Activated T-cell treated with anti-CD3 and anti-CD28 coated beads for 1 hour (primary cell): Measurements from ENCODE around the gene EPHB1.
"Not testable (repeated sequence)": the region's sequence is repeated elsewhere in the genome, so short reads cannot be mapped to it uniquely, and the experiment has no call there.

ENCODE experiments used
- DNase-seq: peaks from one replicate; pipeline ENCODE4 v3.0.0-alpha.2; 2020; ENCODE audit warnings: low read depth

The EPHB1 gene

DNA sequence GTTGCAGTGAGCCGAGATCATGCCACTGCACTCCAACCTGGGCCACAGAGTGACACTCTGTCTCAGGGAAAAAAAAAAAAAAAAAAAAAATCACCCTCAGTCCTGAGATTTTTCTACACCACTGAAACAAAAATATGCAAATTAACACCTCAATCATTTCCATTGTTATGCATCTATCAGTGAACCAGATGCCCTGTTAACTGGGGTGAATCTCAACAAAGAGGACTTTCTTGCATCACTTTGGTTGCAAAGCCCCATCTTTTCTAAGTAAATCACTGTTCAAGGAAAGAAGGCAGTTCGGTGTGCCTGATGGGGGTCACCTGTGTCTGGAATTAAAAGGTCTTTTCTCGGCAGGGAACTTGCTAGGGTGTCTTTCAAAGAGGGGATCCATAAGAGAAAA is 421.6 kb downstream of the EPHB1 start:
- DNase-seq: no peak

DNA sequence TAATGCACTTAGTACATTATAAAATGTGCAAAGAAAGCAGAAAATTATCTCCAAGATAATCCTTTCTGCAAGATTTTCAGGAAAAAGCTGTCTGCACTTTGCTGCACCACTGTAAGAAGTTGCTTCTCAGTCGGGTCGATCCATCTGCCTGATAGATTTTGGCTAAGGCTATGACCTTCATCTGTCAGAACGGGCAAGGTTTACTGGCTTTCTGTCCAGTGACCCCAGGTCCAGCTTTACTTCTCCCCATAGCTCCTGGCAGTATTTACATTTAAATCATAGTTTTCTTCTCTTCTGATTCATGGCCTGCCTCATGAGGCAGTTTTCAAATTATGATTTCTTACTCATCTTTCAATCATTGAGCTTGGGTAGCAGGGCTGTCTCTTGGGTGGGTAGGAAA is 422.7 kb downstream of the EPHB1 start:
- no peak for DNase-seq

DNA sequence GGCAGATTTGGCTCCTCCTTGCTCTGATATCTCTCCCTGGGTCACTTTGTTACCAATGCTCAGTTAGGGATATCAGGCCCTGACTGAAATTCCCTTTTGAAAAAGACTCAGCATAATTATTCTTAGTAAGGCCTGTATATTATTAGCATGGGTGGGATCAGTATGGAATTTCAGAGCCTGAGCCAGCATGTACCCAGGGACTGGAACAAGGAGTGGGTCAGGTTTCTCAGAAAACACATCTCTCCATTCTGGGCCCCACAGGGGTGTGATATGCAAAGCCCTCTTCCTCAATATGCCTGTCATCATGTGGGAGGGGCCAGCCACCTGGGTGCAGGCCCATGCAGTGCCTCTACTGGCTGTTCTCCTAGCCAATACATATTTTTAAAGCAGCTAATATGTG is 423.2 kb downstream of the EPHB1 start:
- no peak for DNase-seq

DNA sequence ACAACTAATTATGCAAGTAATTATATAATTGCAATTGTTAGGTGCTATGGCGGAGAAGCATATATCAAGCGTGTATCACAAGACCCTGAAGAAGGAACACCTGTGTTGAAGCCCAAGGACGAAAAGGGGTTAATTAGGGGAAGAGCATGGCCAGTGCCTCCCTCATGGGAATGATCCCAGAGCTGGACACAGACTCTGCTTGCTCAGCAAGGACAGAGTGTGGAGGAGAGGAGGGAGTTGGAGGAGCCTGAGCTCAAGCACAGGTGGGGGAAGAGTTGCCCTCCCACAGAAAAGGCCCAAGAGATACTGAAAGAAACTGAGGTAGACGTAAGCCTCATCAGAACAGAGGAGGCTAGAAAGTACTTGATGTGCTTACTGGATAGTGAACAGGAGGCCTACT is 423.7 kb downstream of the EPHB1 start:
- DNase-seq: no peak

DNA sequence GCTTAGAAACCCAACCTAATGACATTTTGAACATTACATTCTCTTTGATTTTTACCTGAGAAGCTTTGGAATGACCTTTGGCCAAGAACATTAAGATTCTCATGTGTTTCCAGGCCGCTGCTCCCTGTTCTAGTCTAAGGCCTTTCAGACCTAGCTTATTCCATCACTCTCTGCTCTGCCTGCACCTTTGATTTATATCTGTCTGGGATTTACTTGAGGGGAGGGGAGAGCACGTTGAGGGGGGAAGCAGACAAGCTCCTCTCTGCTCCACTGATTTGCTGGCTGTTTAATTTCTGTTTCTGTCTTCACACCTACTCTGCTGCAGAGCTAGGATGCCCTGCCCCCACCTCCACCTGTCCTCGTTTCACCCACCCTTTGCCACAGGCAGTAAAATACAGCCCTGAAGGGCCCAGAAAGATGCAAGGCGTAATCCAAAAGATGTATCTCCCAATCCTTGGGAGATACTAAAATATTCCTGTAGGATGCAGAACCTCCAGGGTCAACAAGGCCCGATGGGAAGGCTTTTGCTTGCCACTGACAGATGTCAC is 429.8 kb downstream of the EPHB1 start:
- no peak for DNase-seq

DNA sequence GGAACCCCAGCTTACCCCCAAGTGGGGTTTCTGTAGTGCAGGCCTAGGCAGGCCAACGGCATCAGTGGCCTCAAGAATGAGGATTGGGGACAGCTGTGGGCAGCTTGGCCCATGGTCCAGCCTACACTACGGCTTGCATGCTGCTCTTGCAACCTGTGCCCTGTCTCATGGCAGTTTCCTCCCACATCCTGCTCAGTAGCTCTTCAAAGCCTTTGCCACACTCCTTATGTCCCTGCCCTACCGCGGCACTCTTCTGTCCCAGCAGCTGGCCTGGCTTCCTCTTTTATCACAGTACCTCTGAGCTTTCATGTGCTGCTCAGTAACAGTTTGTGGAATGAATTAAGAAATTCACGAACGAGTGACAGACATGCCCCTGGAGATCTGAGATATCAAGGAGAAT is 431.0 kb downstream of the EPHB1 start:
- DNase-seq: no peak

DNA sequence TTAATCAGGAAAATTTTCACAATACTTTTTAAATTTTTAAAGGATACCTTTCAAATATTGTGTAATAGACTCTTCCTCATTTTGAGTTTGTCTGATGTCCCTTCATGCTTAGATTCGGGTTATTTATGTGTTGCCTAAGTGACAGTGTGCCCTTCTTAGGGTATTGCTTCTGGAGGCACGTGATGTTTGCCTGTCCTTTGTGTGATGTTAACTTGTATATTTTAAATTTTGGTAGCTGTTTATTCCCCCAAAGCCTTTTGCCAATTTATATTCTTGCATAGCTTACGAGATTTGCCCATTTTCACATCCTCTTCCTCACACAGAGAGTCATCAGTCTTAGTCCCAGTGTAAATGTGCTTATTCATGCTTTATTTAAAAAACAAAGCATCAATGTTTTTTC is 433.1 kb downstream of the EPHB1 start:
- DNase-seq: no peak

DNA sequence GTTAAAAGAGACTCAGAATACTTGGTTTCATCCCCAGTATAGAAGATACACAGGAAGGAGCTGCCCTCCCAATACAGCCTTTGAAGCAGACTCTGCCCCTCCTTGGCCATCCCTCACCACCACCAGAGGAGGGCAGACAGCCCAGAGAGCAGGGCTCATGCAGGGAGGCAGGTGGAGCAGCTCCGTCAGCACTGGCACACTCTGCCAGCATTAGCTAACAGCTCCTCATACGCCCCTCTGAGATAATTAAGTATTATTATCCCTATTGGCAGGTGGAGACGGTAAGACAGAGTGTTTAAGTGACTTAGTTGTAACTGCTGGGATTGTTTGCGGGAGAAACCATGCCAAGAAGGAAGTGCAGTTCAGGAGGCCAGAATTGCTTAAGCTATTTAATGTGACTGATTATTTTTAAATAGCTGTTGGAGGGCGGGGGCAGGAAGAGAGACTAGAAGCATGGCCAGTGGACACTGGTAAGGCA is 434.0 kb downstream of the EPHB1 start:
- DNase-seq: no peak

DNA sequence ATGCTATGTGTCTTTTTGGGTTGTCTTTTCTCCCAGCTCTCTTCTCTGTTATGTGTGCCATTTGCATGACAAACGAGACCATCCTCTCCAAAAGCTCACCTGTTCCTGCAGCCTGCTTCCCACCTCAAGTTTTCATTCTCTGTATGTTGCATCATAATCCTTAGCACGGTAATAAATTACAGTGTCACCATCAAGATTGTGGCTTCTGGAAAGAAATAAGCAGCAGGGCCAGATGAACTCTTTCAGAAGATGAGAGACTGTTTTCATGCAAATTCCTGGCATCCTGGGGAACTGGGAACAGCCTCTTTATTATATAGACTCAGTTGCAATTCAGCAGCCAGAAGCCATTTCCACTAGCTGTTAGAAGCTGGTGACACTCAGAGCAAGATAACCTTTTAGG is 436.7 kb downstream of the EPHB1 start:
- DNase-seq: no peak

DNA sequence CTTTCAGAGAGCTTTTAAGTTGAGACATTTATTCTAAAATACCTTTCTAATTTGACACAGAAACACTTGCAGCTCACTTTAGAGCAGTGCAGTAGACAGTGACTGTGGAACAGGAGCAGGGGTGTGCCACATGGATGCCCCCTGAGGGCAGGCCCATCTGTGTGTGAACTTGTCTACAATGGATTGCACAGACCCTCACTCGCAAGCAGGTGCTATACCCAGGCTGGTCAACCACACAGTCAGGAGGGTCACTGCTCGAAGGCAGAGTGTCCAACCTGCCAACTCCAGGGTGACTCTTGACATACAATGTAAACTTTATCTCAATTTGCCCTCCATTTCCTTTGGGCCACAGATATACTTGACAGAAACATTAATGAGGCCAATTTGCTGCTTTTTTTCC is 437.2 kb downstream of the EPHB1 start:
- DNase-seq: no peak

DNA sequence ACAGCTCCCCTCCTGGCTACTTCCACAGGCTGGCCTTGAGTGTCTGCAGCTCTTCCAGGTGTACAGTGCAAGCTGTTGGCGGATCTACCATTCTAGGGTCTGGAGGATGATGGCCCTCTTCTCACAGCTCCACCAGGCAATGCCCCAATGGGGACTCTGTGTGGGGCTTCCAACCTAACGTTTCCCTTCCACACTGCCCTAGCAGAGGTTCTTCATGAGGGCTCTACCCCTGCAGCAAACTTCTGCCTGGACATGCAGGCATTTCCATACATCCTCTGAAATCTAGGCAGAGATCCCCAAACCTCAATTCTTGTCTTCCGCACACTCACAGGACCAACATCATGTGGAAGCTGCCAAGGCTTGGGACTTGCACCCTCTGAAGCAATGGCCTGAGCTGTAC is 438.4 kb downstream of the EPHB1 start:
- DNase-seq: not testable (repeated sequence)

DNA sequence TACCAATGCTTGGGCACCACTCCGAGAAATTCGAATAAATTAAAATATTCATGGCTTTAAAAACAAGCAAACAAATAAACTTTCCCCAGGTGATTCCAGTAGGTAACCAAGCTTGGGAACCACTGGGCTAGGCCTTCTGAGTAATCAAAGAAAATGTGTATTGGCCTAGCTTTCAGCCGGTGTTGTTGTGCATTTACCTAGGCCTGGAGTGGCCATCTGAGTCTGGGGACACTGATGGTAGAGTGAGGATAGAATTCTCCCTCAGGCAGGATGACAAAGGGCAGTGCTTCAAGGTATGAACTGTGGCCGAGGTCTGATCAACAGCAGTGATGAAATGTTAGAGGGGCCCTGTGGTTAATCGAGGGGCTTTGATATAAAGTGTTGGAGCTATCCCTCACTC is 440.5 kb downstream of the EPHB1 start:
- no peak for DNase-seq

DNA sequence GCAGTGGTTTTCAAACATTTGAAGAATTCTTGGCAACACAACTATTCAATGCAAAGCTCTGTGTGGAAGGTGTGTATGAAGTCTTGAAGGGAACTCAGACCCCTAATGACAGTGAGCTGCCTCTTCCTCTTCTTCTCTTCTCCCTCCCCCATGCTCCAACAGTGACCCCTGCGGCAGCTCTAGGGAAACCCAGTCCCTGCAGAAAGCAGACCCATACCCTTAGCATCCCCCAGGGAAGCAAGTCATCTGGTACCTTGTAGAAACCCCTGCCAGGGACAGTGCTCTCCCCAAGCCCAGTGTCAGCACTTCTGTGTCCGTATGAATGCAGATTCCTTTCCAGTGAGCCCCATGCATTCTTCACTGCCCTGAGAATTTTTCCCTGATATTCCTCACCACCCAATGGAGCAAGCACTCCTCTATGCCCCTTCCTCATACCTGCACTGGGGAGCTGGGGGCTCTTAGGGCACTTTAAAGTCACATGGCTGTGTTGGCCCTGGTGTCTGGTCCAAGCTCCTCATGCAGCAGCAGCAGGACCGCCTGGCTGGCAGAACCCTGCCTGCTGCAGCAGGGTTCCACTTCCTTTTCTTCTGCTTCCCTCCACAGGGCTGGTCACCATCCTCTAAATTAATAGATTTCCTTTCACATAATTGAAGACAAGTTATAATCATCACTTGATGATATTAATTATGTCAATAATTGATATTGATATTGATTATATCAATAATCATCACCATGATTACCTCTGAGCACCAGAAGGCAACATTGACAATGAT is 442.5 kb downstream of the EPHB1 start:
- DNase-seq: no peak

DNA sequence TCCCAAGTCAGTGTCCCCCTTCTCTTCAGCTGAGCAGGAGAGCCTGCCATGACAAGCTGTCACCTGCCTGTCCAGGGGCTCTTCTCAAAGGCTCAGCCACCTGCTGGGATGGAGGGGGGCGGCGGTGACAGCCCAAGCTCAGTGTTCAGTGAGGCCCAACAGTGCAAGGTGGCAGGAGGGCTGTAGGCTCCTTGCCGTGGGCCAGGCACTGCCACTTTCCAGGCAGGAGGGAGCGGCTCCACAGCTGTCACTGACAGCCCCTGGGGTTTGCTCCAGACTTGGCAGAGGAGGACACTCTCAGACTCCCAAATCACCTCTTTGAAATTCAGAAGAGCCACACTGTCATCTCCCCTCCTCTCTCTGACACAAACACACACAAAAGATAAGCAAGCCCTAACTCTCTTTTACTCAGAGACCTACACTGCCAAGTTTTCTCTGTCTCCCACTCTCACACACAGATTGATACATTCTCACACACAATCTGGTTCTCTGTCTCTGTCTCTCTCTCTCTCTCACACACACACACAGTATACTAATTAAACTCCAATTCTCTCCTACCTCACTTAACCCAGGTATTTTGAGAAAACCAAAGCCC is 443.3 kb downstream of the EPHB1 start:
- no peak for DNase-seq

DNA sequence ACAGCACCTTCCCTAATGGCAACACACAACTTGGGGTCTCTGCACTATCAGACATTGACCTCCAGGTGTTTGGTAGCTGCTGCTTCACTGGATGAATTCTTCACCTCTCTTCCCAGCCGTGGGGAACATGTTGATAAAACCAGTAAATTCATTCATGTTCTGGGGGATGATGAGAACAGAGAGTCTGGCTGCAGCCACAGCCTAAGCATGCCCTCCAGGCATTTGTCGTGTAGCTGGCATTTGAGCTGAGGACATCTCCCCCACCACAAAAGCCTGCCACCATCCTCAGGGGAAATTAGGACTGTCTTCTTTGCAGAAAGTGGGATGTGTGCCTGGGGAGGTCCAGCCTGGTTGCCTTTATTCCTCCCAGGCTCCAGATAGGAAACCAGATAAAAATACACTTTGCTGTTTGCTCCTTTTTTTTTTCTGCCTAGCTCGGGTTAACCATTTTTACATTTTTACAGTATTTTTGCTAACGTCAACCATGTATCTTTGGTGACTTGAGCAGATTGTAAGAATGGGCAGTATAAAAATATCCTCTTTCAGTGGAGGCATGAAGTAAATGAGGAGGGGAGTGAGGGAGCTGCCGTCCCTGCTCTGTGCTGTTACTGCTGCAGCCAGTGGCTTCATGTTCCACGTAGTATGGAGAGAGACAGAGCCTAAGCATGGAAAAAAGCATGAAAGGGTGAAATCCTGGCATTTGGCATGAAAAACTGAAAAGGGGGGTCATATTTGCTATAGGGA is 444.0 kb downstream of the EPHB1 start:
- DNase-seq: no peak

DNA sequence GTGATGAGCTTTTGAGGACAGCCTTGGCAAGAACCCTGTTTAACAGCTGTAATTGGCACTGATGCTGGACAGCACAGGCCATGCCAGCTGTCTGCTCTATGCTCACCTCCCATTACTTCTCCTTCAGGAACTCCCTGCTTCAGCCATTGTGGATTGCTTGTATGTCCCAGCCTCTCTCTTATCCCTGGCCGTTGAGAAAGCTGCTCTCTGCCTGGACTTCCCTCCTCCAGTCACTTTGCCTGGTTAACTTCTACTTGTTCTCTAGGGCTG is 444.5 kb downstream of the EPHB1 start:
- no peak for DNase-seq

DNA sequence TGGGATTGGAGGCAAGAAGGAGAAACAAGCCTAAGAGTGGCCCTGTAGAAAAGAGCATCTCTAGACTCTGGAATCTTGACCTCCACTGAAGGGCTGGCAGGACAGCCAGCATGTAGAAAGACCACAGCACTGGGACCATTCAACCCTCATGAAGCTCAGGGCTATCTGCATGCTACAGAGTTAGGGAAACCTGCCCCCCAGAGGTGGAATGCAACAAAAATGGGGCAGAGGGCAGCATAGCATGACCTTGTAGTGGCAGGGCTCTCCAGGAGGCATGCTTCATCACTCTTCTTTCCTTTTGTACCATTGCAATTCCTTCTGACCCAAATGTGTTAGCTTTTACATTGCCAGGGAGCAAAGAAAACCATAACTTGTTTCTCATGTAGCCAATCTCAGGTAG is 445.4 kb downstream of the EPHB1 start:
- no peak for DNase-seq

DNA sequence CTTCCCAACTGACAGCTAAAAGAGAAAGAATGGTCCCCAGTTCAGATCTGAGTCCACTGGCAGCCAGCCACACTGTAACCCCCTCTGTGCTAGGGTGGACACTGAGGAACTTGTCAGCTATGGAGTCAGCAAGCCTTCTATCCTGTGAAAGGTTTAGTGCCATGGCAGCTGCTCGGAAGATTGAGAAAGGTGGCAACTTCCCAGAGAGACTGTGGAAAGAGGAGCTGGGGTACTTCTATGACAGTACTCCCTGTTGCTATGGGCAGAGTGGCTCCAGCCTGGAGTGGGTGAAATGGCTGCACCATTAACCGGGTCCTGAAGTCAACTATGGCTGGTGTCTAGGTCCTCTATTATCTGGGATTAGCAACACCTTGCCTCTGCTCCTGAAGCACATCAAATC is 447.2 kb downstream of the EPHB1 start:
- DNase-seq: no peak

DNA sequence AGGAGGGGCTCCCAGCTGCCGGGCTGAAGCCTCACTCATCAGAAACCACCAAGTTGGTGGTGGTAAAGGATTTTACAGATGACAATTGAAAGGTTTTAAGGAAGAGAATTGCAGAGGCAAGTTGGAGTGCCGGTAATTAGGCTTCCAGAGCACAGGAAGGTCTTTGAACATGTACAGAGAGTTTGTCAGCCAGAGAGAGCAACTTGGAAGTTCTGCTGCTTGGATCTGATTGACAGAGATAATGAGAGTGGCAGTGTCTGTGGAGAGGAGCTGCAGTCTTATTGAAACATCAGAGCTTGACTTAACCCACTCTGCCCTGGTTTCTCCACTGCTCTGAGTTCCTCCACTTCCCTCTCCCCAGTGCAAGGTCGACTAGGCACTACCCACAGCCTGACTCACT is 448.6 kb downstream of the EPHB1 start:
- DNase-seq: no peak

DNA sequence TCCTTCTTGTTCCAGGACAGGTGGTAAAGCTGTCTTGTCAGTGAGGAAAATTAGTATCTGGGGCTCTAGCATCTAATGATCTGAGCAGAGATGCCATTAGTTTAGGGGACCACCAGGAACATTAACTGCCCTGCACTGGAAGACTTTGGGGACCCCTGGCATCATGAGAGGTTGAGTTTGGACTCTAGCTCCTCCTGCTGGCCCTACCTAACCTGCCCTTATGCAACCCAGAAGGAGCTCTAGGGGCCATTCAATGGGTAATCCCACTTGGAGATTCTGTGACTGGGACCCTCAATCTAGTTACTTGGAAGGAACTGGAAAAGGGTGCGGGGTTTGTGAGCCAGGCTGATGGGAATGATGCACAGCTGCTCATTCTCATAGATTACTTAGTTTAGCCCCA is 451.0 kb downstream of the EPHB1 start:
- no peak for DNase-seq

DNA sequence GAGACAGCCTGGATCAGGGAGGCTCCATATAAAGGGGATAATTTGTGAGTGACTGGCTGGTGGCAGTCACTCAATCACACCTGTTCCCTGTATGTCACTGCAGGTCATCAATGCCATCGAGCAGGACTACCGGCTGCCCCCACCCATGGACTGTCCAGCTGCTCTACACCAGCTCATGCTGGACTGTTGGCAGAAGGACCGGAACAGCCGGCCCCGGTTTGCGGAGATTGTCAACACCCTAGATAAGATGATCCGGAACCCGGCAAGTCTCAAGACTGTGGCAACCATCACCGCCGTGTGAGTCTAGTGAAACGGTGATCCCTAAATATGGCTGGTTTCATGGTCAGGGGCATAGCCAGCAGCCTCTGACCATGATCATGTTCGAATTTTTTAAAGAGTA is 453.2 kb downstream of the EPHB1 start:
- DNase-seq: no peak

DNA sequence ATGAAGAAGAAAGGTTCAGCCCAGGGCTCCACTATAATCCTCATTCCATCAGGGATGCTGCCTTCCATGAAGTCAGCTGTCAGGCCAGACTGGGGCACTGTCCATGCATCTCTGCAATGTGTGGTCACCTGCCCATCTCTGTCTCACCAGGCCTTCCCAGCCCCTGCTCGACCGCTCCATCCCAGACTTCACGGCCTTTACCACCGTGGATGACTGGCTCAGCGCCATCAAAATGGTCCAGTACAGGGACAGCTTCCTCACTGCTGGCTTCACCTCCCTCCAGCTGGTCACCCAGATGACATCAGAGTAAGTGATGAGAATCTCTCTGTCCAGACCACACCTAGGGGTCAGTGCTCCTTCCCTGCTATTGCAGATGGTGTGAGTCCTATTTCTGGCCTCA is 454.1 kb downstream of the EPHB1 start:
- no peak for DNase-seq

DNA sequence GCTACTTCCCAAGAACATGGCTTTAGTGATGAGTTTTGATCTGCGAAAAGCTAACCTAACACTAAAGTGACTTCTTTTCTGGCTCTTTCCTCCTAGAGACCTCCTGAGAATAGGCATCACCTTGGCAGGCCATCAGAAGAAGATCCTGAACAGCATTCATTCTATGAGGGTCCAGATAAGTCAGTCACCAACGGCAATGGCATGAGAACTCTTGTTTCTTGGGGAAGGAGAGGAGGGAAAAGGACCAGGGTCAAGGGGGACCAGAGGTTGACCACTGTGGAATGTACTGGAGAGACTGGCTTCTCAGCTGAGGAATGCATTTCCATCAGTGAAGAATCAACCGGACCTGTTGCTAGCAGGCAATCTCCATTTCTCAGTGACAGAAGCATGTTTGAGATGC is 463.9 kb downstream of the EPHB1 start:
- no peak for DNase-seq
